Liver (tissue), 3 donors: ENCODE results near the gene ADAR.

Experiments used
- HNF4A ChIP-seq, 2 donors: conservative IDR thresholded peaks; 2 replicates each; pipeline ENCODE4 v1.6.1; 2016; ENCODE audit warnings: antibody characterized with exemption in 2 of 2, mild to moderate bottlenecking in 2 of 2
- RAD21 ChIP-seq, 2 donors: IDR thresholded peaks; 2 replicates each; pipeline ENCODE4 v1.6.1; 2016; ENCODE audit warnings: antibody characterized with exemption in 2 of 2, mild to moderate bottlenecking in 2 of 2
- TF ChIP-seq, protein P1 (sequence below): fragments of 150-350 bp; IDR thresholded peaks from 2 replicates; pipeline ENCODE4 v1.5.1; 2017; ENCODE audit warnings: improper control_type of control experiment, low read depth, low read length; ENCODE audit not compliant: missing input control
- TF ChIP-seq, protein P2 (sequence below): IDR thresholded peaks from 2 replicates; pipeline ENCODE4 v1.6.1; 2016; ENCODE audit warnings: antibody characterized with exemption, mild to moderate bottlenecking
- donor health status: healthy.
- donor health status: healthy.

DNA sequence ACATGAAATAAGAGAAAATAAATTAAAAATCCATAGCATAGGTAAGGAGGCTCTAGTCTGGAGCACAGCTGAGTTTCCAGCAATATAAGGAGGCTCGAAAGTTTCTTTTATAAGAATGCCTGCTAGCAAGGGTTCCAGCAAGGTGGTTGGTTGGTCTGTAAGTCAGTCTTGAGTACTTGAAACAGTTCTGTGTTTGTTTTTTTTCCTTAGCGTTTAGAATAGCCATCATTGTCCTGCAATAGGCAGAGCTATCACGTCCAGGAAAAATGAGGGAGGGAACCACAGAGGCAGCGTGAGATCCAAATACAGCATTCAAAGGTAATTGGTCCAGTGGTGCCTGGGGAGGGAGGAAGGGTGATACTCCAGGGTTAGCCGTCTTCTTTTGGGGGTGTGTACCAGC lies 57.9 kb downstream of the ADAR start:
- TF ChIP-seq, protein P1, sequence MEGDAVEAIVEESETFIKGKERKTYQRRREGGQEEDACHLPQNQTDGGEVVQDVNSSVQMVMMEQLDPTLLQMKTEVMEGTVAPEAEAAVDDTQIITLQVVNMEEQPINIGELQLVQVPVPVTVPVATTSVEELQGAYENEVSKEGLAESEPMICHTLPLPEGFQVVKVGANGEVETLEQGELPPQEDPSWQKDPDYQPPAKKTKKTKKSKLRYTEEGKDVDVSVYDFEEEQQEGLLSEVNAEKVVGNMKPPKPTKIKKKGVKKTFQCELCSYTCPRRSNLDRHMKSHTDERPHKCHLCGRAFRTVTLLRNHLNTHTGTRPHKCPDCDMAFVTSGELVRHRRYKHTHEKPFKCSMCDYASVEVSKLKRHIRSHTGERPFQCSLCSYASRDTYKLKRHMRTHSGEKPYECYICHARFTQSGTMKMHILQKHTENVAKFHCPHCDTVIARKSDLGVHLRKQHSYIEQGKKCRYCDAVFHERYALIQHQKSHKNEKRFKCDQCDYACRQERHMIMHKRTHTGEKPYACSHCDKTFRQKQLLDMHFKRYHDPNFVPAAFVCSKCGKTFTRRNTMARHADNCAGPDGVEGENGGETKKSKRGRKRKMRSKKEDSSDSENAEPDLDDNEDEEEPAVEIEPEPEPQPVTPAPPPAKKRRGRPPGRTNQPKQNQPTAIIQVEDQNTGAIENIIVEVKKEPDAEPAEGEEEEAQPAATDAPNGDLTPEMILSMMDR = no peak
- TF ChIP-seq HNF4A (conservative IDR thresholded peaks at IDR 0.05) (no peak), RAD21 (IDR thresholded peaks at IDR 0.05) (no peak)
- TF ChIP-seq, protein P2, sequence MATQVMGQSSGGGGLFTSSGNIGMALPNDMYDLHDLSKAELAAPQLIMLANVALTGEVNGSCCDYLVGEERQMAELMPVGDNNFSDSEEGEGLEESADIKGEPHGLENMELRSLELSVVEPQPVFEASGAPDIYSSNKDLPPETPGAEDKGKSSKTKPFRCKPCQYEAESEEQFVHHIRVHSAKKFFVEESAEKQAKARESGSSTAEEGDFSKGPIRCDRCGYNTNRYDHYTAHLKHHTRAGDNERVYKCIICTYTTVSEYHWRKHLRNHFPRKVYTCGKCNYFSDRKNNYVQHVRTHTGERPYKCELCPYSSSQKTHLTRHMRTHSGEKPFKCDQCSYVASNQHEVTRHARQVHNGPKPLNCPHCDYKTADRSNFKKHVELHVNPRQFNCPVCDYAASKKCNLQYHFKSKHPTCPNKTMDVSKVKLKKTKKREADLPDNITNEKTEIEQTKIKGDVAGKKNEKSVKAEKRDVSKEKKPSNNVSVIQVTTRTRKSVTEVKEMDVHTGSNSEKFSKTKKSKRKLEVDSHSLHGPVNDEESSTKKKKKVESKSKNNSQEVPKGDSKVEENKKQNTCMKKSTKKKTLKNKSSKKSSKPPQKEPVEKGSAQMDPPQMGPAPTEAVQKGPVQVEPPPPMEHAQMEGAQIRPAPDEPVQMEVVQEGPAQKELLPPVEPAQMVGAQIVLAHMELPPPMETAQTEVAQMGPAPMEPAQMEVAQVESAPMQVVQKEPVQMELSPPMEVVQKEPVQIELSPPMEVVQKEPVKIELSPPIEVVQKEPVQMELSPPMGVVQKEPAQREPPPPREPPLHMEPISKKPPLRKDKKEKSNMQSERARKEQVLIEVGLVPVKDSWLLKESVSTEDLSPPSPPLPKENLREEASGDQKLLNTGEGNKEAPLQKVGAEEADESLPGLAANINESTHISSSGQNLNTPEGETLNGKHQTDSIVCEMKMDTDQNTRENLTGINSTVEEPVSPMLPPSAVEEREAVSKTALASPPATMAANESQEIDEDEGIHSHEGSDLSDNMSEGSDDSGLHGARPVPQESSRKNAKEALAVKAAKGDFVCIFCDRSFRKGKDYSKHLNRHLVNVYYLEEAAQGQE = no peak
